ENCODE data around the gene MED13L.

Gene MED13L

GRCh38 chr12:116076399-116076798 lies 201.1 kb downstream of the MED13L start:
- no peak for DNase-seq

- DNase-seq, result no peak
Observed at GRCh38 chr12:116074686-116075085, 202.8 kb downstream of the MED13L start.

- no peak for DNase-seq
Observed at GRCh38 chr12:116071555-116072230, 205.8 kb downstream of the MED13L start.

GRCh38 chr12:116070444-116070843 lies 207.0 kb downstream of the MED13L start:
- DNase-seq, result no peak

- no peak for DNase-seq
Observed at GRCh38 chr12:116069943-116070342, 207.6 kb downstream of the MED13L start.

- DNase-seq, result no peak
Observed at GRCh38 chr12:116068853-116069252, 208.6 kb downstream of the MED13L start.

- DNase-seq, result no peak
Observed at GRCh38 chr12:116068371-116068770, 209.1 kb downstream of the MED13L start.

GRCh38 chr12:116067892-116068291 lies 209.6 kb downstream of the MED13L start:
- no peak for DNase-seq

- DNase-seq, result peak; percentile 60
Observed at GRCh38 chr12:116066381-116067230, 210.9 kb downstream of the MED13L start.

- no peak for DNase-seq
Observed at GRCh38 chr12:116065606-116066005, 211.9 kb downstream of the MED13L start.

GRCh38 chr12:116064493-116064892 lies 213.0 kb downstream of the MED13L start:
- DNase-seq, result no peak

- DNase-seq, result no peak
Observed at GRCh38 chr12:116062698-116063097, 214.8 kb downstream of the MED13L start.

- no peak for DNase-seq
Observed at GRCh38 chr12:116060764-116061163, 216.7 kb downstream of the MED13L start.

GRCh38 chr12:116059904-116060303 lies 217.6 kb downstream of the MED13L start:
- DNase-seq, result no peak

GRCh38 chr12:116058574-116058973 lies 218.9 kb downstream of the MED13L start:
- no peak for DNase-seq

GRCh38 chr12:116057356-116057755 lies 220.1 kb downstream of the MED13L start:
- no peak for DNase-seq

- DNase-seq, result no peak
Observed at GRCh38 chr12:116055895-116056607, 221.4 kb downstream of the MED13L start.

GRCh38 chr12:116054280-116054679 lies 223.2 kb downstream of the MED13L start:
- no peak for DNase-seq

GRCh38 chr12:116053479-116054200 lies 223.9 kb downstream of the MED13L start:
- no peak for DNase-seq

- no peak for DNase-seq
Observed at GRCh38 chr12:116050275-116050674, 227.2 kb downstream of the MED13L start.

- DNase-seq, result no peak
Observed at GRCh38 chr12:116048879-116049278, 228.6 kb downstream of the MED13L start.

GRCh38 chr12:116046039-116046438 lies 231.5 kb downstream of the MED13L start:
- DNase-seq, result no peak

GRCh38 chr12:116045150-116045549 lies 232.3 kb downstream of the MED13L start:
- no peak for DNase-seq

Data from stimulated activated CD4-positive, alpha-beta T cell treated with anti-CD3 and anti-CD28 coated beads, Interleukin-4, amount 100 ng/mL, for 1 hour (primary cell).